SU-DHL-6 (cell line): ENCODE results near the gene ORC6.

Source experiments
- CTCF ChIP-seq: fragments of 200-600 bp; sonication (generic); IDR thresholded peaks from one replicate; pipeline ENCODE4 v1.5.1; 2017; ENCODE audit warnings: antibody characterized with exemption, mild to moderate bottlenecking, low read length, moderate library complexity; ENCODE audit not compliant: insufficient read depth, poor library complexity, severe bottlenecking
- EZH2phosphoT487 ChIP-seq: fragments of 200-600 bp; sonication (generic), shearing (Covaris generic); conservative IDR thresholded peaks from 2 replicates; pipeline ENCODE4 v1.6.1; 2018; ENCODE audit warnings: mild to moderate bottlenecking, antibody characterized with exemption, low read length, moderate library complexity, mixed read lengths

- TF ChIP-seq CTCF (no peak), EZH2phosphoT487 (no peak)
These were observed 31.2 kb downstream of the ORC6 start for GRCh38 chr16:46720619-46721018.
